ENCODE data around the gene IKZF3.
"Not testable (repeated sequence)": the region's sequence is repeated elsewhere in the genome, so short reads cannot be mapped to it uniquely, and the experiment has no call there.

Gene IKZF3

DNA sequence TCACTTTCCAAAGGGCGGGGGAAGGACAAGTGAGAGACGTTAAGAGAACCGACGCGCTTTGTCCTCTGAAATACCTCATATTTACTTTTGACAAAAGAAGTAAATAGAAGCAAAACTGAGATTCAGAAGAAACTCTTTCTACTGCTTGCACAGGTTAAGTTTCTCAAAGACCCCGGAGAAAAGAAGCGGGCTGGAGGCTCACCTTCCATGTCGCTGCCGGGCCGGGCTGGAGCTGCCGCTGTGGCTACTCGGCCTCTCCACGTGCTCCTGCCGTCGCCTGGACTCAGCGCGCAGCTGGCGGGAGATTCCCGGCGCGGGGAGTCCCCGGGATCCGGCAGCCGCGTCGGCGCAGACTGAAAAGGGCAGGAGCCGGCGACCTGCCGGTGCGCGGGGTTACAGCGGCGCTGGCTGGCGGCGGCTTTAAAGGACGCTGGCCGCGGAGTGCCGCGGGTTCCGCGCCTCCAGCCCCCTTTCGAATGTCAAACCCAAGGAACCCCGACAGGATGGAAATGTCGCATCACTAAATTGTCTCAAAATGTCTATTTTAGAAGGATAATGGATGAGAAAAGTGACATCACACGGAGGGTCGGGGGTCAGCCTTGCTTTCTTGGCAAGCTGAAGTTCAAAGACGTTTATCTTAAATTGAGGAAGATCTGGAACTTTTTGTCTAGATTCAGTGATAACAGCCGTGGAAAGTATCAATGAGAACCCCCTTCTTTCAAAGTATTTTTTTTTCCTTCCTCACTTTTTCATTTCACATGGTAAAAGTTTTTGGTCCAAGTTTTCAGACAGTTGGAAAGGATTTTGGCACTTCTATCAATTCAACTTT lies at the start of gene IKZF3:
Gene IKZF3 (minus strand): TSS at position 395 of the 829 bp plus-strand sequence. CDS start 186 bp downstream, at position 209.
- DNase-seq (ENCODE audit: low spot score) = no peak

DNA sequence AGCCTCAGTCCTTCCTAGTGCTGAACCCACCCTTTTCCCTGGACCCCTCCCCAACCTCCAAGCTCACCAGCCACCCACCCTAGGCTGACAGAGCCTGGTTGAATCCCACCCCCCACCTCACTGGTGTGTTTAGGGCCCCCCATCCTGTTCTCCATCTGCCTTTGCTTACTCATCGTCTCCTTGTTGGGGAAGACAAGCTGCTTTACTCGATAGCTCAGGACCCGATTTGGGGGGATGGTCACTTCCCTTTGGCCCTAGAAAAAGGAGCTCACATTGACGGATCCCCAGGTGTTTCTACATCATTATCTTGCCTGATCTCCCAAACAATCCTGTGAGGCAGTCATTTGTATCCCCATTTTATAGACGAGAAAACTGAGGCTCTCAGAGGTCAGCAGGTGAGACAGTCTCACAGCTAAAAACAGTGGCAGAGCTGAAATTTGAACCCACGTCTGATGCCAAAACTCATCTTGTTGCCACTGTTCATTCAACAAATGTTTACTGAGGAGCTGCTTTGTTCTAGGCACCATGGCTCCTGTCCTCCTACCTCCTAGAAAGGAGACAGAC lies 44.8 kb upstream of the IKZF3 start:
- DNase-seq (ENCODE audit: low spot score) = no peak

DNA sequence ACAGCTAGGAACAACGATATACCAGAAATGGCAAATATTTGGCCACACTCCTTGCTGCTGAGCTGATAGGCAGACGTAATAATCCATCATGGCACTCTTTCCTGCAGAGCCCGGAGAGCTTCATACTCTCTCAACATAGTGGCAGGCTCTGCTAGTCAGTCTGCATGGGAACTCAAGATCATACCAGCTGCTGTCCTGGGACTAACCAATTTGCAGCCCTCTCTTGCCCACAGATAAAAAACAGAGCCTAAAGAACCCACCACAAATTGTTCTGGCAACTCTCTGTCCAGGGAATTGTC lies 40.8 kb upstream of the IKZF3 start:
- DNase-seq (ENCODE audit: low spot score) = no peak

DNA sequence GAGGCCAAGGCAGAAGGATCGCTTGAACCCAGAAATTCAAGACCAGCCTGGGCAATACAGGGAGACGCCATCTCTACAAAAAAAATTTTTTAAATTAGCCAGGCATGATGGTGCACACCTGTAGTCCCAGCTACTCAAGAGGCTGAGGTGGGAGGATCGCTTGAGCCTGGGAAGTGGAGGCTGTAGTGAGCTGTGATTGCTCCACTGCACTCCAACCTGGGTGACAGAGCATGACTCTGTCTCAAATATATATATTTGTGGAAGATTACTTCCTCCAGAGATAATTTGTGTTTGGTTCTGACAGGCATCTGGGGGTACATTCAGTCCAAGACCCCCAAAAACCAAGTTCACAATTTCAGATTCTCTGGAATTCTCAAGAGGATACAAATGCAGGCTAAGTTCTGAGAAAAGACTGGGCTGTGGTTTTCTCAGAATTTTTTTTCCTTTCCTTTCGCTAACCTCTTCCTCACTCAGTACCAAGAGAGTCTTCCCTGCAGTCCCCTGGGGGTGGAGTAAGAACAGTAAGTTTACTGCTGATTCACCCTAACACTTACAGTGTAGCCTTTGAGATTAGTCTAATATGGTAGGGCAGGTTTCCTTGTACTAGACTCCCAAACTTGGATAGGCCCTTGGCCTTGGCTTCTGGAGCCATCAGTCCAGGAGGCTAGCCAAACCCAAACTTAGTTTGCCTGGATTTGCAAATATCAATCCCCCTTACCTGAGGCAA lies 39.2 kb upstream of the IKZF3 start:
- DNase-seq (ENCODE audit: low spot score) = no peak

DNA sequence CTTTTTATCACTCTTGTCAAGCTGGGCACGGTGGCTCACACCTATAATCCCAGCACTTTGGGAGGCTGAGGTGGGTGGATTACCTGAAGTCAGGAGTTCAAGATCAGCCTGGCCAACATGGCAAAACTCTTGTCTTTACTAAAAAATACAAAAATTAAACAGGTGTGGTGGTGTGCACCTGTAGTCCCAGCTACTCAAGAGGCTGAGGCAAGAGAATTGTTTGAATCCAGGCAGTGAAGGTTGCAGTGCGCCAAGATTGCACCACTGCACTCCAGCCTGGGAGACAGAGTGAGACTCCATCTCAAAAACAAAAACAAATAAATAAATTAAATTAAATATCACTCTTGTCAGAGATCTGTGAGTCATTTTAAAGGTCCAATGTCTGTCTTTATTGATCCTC lies 37.9 kb upstream of the IKZF3 start:
- not testable (repeated sequence) for DNase-seq (ENCODE audit: low spot score)

DNA sequence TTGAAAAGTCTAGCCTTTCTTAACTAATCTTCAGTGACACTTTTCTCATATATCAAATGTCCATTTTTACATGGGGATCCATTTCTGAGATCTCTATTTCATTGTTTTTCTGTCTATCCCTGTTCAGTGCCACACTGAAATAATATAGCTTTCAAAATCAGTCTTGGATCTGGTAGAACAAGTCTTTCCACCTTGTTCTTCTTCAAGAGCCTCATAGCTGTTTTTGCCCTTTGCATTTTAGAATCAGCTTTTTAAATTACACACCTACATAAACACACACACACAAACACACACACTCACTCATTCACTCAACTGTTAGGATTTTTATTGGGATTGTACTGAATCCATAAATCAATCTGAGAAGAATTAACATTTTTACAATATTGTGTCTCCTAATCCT lies 35.1 kb upstream of the IKZF3 start:
- no peak for DNase-seq (ENCODE audit: low spot score)

DNA sequence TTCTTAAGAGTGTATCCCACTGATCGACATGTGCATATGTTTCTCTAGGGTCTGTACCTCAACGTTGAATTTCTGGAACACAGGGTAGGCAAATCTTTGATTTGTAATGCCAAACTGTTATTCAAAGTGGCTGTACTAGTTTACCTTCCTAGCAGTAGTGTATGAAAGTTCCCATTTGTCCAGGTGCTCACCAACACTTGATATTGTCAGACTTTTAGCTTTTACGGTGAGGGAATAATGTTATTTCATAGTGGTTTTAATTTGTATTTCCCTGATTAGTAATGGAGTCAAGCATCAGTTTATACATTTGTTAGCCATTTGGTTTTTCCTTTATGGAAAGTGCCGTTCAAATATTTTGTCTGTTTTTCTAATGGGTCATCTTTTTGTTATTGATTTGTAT lies 34.0 kb upstream of the IKZF3 start:
- no peak for DNase-seq (ENCODE audit: low spot score)

DNA sequence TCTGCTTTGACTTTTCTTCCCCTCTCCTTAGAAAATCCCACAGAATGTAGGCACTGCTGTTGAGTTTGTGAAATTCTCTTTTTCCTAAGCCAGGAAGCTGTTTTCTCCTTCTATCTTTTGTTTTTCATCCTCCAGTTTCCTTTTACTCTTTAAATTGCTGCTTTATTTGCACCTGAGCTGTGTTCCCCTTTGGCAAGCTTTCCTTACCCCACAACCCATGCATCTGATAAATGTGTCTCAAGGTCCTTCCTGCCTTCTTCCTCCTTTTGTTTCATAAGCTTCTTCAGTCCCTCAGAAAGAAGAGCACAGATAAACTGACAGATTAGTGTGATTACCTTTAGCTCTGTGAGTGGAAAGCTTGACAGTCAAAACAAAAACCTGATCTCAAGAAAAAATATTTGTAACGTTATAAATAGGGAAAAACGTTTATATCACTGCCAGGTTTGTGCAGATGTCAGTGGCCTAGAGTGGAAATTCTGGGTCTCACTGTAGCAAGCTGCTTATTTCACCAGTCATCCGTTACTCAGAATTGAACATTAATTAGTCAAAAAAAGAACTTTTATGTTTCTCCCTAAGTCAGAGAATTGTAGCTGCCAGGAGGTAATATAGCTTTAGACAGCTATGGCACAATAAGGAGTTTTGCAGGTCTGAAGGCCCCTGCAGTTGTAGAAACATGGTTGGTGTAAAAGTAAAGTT lies 30.7 kb upstream of the IKZF3 start:
- DNase-seq (ENCODE audit: low spot score) = no peak

DNA sequence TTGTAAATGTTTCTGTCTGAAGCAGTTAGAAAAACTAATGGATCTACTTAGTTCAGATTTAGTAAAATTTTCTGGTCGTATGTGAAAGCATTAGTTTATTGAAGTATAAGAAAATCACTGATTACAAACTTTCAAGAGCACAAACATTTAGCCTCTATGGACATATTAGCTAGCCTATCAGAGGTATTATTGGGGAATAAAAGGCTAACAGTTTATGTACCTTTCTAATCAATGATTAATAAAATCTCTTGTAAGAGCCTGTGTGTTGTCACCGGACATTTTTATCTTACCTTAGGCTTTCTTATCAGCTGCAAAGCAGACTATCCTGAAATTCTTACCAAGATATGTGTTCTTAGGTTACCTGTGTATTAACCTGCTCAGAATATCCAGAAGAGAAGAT lies 25.1 kb upstream of the IKZF3 start:
- no peak for DNase-seq (ENCODE audit: low spot score)

DNA sequence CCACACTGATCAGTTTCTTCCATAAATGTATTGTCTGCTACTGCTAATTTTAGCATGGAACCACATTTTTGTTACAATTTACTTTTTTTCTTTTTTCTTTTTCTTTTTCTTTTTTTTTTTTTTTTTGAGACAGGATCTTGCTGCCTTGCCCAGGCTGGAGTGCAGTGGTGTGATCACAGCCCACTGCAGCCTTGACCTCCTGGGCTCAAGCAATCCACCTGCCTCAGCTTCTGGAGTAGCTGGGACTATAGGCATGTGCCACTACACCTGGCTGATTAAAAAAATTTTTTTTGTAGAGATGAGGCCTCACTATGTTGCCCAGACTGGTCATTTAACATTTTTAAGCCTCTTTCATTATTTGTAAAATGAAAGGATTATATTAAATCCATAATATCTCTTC lies 23.0 kb upstream of the IKZF3 start:
- DNase-seq (ENCODE audit: low spot score) = no peak

DNA sequence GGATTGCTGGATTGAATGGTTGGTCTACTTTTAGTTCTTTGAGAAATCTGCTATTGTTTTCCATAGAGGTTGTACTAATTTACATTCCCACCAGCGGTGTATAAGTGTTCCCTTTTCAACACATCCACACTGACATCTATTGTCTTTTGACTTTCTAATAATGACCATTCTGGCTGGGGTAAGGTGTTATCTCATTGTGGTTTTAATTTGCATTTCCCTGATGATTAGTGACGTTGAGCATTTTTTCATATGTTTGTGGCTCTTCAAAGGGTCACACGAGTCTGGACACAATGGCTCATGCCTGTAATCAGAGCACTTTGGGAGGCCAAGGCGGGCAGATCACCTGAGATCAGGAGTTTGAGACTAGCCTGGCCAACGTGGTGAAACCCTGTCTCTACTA lies 22.0 kb upstream of the IKZF3 start:
- DNase-seq (ENCODE audit: low spot score) = not testable (repeated sequence)

DNA sequence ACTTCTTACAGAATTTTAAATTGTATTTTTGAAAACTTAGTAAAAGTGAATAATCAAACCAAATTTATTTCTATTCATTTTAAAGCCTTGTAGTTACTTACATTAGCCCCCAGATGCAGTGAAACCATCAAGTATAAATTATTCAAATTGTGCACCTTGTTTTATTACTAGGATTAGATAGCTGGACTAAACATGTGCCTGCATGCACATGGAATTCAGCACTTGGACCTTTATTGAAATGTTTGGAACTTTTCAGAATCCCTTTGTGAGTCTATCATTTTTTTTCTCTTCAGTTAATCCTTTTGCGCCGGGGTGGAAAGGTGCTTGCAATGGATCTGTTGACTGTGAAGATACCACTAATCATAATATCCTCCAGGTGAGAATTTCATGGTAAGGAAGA lies 8.6 kb upstream of the IKZF3 start:
- DNase-seq (ENCODE audit: low spot score) = no peak

DNA sequence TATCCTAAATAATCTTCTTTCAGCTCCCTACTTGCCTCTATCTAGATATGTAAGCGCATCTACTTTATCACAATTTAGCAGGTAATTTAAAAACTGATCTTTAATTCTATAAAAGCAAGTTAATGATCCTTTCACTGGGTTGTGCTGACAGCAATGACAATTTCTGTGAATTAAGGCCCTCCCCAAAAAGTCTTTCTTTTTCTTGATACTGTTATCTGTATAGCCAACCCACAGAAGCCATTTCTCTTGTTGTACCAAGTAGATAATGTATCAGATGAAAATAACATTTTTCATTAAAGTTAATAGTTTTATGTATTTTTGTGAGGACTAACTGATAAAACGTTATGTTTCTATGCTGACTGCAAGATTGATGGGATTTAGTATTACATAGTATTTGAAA lies 7.7 kb upstream of the IKZF3 start:
- DNase-seq (ENCODE audit: low spot score) = no peak

DNA sequence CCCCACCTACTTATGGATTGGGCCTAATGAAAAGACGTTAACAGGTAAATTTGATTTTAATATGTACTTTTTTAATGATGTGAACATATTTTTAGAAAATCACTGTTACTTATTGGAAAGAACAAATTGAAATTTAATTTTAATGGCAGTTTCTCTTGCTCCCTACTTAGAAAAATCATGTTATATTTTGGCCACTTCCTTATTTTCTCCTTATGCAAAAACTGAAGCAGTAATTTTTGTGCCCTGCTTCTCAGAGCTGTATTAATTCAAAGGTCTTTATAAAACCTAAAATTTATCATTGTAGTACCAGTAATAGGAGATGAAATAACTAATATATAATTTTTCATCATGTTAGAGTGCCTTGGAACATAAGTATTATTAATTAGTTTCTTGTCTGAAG lies 6.7 kb upstream of the IKZF3 start:
- DNase-seq (ENCODE audit: low spot score) = no peak

DNA sequence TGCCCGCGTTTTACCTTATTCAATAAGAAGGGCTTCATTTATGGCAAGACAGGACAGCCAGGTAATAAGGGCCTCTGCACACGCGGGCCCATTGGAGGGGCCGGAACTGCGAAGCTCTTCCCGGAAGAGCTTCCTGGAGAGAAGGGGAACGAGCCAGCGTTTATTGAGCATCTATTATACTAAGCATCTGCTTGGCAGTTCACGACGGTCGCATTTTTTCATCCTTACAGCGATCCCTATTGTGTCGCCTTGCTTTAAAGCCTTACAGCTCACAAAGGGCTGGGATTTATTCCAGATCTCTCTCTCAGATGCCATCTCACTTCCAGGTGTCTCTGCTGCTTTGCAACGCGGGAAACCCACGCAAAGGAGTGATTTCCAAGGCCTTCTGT lies 4.4 kb upstream of the IKZF3 start:
- no peak for DNase-seq (ENCODE audit: low spot score)

DNA sequence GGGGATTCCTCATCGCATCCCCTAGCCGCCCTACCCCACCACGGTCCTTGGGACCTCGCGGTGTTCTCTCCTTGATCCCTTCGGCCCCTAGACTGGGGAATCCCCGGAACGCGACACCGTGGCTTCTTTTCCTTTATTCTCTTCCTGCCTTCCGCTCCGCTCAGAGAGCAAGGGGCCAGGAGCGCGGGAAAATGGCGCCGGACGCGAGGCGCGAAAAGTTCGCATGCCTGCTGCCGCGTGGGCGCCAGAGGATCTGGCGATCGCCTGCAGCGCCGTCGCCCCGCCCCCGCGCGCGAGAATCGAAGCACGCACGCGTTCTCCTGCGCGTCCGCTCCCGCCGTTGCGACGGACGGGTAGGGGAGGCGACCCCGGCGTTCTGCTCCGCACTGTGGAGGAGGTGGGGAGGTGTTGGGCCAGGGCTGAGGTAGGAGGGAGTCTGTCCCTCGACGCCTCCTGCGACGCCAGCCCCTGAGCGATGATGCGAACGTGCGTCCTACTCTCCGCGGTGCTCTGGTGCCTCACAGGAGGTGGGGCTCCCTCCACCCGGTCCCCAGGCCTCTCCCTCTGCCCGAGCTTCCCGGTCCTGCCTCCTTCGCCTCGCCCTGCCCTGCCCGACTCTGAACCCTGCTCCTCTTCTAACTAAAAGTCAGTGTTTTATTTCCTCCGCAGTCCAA lies 3.9 kb upstream of the IKZF3 start, which contains the start of gene ZPBP2:
Gene ZPBP2 (plus strand): TSS at position 323 of the 674 bp plus-strand sequence. CDS start 153 bp downstream, at position 476.
- DNase-seq (ENCODE audit: low spot score) = no peak

DNA sequence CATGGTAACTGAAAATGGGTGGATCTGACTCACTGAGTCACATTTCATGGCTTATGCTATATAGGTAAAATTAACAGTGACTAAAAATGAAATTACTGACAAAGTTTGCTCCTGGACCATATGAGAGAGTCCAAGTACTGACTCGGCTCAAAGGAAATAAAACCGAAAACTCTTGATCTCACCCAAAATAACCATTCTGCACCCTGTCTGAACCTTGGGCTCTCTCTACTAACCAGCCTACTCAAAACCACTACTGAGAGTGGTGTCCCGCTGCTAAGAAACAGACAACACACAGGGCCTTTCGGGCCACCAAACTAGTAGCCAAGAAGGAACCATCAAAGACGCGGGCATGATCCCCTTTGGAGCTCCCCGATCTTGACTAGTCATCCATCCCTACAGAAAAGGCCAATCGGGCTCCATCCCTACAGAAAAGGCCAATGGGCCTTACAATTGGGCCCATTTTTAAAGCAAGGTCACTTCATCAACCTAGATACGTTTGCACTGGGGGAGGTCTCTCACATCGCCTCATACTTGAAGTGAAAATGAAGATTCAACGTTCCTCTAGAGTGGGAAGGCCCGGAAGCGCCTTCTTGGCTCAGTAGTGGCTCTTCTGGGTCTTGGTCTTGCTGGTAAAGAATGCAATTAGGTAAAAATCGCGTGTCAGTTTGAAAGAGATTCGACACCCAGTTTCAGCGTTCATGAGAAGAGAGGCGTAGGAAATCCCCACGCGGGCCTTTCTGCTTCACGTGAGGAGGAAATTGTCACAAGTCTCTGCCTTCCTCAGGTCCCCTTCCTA lies 3.2 kb upstream of the IKZF3 start:
- DNase-seq (ENCODE audit: low spot score) = no peak

DNA sequence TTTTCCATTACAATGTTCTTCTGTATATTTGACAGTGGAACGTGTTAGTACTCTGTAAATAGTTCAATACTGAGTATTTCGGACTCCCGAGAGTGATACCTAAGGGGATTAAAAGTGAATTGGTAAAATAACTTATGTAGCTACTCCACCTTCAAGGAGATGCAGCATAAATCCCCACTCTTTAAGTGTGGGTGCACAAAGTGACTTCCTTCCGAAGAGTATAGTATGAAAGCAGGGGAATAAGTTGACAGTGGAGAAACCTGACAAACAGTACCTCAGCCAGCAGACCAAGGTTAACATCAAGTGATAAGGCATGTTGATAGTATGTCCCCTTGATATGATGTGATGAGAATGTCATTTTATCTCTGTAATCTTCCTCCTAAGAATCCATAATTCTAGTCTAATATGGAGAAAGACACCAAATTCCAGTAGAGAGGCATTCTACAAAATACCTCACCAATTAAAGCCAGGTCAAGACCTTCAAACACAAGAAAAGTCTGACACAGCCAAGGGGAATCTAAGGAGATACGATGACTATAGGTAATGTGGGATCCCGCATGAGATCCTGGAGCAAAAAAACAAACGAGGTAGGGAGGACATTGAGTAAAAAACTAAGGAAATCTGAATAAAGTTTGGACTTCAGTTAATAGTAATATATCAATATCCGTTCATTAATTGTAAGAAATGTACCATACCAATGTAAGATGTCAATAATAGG lies 2.1 kb upstream of the IKZF3 start:
- DNase-seq (ENCODE audit: low spot score) = no peak

DNA sequence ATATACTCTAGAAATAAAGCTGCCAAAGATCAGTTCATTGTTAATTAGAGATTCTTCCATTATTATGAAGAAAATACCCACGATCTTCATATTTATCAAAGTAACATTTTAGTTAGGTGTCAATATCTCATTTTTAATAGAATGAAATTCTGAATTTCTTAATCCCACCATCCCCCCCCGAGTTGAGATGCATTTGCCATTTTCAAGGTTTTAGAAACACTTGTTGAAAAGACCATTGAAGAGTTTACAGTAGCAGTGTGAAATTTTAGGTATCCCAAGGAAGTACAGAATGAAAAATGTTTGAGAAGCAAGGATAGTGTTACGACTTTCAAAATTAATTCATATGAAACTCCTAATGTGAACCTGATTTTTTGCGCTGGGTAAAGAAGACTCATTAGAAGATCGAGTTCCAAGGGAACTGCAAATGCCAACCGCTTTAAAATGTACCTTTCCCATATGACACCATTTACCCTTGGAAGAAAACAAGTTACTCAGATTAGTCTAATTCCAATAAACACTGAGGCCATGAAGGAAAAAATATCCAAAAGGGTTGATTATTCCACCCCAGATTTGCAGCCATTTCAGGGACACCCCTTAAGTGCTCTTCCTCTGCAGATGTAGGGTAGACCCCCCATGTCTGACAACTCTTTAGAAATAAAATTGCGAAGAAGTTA lies 731 bp downstream of the IKZF3 start:
- no peak for DNase-seq (ENCODE audit: low spot score)

DNA sequence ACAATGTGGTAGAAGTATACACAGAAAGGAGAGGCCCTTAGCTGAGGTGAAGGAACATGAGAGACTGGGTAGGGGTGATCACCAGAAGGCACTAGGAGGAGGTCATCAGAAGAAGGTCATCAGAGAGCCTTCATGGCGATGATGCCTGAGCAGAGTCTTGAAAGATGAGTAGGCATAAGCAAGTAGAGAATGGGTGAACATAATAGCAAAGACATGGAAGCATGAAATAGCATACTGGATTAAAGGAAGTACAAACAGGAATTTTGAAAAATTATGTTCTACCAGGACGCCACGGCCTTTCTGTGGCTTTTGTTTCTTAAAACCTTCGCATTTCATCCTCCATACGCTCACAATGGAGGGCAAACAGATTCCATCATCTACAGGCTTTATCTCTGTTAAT lies 2.9 kb downstream of the IKZF3 start:
- no peak for DNase-seq (ENCODE audit: low spot score)

Data from putamen (tissue), 1 donor.